Activated CD8-positive, alpha-beta memory T cell treated with anti-CD3 and anti-CD28 coated beads for 36 hours (primary cell): ENCODE measurements around the gene MORN1. TPM values are rescaled to one million over a fixed set of nuclear protein-coding genes. Genes with fewer than 3 reads are reported as not detected.

Experiments
- CTCF ChIA-PET: fragments of 350-600 bp; sonication (Branson Sonifier 250); formaldehyde crosslinking; loops from one replicate; lab custom pipeline; 2021; ENCODE audit warnings: antibody characterized with exemption; lab: Charles Lee
- POLR2A ChIA-PET: fragments of 350-600 bp; sonication (Branson Sonifier 250); formaldehyde crosslinking; loops from one replicate; lab custom pipeline; 2021; ENCODE audit warnings: antibody characterized with exemption; lab: Charles Lee
- total RNA-seq, 2 experiments: library from RNA; stranded (reverse); gene quantifications; one replicate each; pipeline ENCODE4 v1.2.3, GENCODE V29; 2021

MORN1 gene
- total RNA-seq, 2 experiments from 2014 or later, result 8.7 to 9.9 TPM

DNA sequence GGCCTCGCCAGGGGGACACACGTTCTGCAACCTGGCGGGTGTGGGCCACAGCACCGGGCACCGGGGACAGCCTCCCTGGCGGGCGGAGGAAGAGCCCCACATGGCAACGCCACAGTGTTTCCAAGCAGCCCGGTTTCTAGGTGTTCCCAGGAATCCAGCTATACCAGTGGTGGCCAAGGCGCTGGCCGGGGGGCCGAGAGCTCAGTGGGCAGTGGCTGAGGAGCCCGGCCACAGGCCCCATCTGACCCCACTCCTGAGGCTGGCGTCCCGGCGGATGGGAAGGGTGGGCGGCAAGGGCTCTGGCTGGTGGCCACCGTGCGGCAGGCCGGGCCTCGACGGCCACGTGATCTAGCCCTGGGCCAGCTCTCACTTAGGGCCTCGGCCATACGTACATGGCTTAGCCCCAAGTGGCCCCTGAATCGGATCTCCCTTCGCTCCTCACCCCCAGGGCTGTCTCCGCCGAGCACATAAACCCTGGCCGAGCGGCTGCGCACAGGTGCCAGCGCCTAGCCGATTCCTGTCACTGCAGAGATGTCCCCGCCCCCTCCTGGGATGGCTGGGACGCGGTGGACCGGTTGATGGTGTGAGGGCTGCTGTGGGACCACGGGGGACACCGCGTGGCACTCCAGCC, 68.7 kb downstream of the MORN1 start:
- CTCF ChIA-PET, result no interaction called here
- POLR2A ChIA-PET, result no interaction called here

DNA sequence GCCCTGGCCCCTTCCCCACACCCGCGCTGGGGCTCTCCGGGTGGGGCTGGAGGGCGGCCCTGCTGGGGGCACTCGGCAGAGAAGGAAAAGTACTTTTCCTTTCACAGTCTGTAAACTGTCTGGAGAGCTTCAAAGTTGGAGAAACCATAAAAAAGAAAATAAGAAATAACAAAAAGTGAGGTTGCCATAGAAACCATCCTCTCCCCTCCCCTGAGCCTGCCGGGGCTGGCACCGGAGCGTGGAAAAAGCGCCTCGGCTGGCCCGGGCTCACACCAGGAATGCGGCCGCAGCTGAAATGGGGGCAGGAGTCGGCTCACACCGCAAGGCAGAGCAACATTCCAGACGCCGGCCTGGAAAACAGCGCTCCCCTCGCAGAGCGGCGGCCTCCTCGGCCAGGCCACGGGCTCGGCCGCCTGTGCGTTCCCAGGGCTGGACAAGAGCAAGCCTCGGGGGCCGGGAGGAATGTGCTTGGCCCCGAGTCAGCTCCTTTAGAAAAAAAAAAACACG, 69.2 kb downstream of the MORN1 start:
- ChIA-PET CTCF (no interaction called here), POLR2A (no interaction called here)

DNA sequence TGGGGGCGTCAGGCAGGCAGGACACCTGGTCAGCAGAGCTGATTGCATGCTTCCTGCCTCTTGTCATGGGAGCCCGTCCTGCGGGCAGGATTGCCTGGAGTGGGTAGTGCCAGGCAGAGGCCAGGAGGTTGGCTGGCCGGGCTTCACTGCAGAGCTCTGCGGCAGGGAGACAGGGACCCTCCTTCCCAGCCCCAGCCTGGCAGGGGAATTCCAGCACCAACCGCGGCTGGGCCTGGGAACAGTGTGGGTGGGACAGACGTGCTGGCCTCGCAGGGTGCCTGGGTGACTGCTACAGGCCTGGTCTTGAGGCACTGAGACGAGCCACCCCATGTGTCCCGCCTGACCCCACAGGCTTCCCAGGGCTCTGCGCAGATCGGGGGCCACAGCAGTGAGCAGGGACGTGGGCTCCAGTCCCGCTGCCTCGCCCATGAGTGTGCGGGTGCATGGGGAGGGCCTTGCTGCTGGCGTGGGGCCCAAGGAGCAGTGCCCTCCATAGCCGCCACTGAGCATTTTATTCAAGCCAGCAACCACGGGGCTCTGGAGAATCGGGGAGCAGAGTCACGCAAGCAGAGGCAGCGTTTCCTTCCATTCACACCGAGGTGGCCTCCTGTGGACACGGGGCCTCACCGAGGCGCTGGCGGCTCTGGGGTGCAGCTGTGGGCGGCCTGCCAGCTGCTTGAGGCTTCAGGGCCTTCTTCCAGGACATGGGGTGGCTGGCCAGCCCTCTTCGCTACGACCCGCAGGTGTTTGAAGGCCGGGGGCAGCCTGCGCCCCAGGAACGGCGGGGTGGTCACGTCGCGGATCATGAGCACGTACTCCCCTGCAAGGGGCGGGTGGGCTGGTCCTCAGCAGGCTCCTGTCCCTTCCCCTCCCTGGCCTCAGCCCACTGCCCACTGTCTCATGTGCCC, 70.3 kb downstream of the MORN1 start:
- ChIA-PET CTCF (no interaction called here), POLR2A (no interaction called here)

DNA sequence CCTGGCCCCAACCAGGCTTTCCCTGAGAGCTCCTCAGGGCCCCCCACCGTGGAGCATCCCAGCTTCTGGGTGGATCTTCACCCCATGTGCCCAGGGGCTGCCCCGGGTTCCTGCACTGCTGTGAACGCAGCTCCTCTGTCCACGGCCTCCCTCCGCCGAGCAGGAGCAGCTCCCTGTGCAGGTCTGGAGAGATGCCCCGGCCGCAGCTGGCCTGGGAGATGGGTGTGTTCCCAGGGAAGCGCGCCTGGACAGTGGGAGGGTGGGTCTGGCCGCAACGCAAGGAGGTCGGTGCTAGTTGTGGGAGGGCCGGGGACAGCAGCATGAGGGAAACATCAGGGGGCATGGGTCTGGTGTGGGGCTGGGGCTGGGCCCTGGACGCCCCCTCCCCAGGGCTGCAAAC, 71.3 kb downstream of the MORN1 start:
- CTCF ChIA-PET, result no interaction called here
- POLR2A ChIA-PET, result no interaction called here

DNA sequence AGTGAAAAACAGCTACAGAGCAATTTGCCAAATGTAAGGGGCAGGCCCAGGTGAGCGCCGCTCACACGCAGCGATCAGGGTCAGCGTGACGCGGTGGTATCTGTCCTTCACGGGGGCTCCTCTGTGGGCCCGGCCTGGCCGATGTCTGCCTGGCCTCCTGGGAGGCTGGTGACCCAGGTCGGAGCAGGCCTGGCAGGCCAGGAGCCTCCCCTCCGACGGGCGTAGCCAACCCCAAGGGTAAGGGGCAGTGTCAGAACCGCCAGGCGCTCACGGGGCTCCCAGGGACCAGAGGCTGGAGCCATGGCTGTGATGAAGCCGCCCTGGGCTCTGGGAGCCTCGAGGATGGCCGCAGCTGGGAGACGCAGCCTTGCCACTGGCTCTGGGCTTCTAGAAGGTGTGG, 72.1 kb downstream of the MORN1 start:
- POLR2A ChIA-PET, result no interaction called here

DNA sequence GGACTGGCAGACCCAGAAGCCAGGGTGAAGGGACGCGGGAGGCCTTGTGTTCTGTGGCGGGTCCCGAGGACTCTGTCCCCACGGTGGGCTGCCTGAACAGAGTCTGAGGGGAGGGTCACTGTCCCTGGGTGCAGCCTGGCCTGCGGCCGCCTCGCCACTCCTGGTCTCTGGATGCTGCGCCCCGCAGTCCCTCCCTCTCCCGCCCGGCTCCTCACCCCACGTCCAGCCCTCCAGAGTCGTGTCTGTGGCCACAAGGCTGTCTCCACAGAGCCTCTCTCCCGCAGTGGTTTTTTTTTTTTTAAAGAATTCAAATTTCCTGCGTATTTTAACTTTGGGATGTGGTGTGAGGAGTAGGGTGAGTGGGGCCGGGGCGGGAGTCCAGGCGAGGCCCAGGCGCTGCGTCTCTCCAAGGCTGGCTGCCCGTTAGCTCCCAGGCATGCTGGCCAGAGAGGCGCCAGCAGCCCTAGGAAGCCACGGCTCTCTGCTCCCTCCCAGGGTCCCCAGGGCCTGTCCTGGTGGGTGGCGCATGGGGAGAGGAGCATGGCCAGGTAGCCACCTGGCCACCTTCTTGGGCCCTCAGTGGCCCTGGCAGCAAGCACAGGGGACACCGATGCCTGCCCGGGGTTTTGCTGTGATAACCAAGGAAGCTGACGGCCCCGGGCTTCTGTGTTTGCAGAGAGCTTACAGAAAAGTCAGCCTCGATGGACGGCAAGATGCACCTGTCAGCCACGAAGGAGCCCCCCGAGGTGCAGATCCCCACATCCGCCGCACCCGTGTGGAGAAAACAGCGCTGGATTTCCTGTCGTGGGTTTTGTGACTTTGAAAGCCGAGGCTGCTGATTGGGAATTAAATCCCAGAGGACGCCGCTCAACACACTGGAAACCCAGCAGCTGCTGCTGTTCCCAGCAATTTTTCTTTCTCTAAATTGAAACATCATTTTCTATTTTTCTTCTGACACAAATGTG, 72.8 kb downstream of the MORN1 start:
- POLR2A ChIA-PET, result no interaction called here
- CTCF ChIA-PET, result no interaction called here

More for the DNA sequence above, 72.1 kb downstream of the MORN1 start:
- CTCF ChIA-PET, result no interaction called here

DNA sequence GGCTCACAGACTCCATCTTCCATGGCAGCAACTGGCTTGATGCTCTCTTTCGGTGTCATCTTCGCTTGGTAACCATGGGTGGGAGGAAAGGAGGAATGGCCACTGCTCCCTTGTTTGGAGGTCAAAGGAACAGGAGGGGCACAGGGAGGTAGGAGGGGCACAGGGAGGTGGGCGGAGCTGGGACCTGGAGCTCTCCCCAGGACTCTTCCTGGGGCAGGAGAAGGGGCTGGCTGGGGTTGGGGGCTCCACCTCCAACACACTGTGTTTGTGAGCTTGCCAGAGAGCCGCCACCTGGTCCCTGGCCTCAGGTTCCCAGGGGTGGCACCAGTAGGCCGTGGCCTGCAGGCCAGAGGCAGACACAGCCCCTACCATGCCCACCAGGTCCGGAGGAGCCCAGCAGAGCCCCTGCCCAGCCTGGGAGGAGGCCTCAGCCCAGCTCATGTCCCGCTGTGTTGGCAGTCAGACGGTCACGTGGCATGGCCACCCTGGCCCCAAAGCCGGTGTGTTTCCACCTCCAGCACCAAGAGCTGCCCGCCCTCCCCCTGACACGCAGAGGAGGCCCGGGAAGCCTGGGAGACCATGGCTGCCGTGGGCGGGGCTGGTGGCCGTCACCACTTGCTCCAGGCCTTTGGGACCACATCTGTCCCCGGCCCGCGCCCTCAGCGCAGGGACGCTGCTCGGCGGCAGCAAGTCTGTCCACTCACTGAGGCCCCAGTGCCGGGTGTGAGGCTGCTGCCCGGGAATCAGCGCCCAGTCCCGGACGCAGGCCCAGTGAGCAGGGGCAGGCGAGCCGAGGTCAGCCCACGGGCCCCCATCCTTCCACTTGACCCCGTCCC, 73.9 kb downstream of the MORN1 start:
- POLR2A ChIA-PET, result no interaction called here
- CTCF ChIA-PET, result interaction anchor here (2.6 kb wide), 1 partner anchor 65 kb away, joined by 10 read pairs; no protein-coding TSS in a partner anchor

DNA sequence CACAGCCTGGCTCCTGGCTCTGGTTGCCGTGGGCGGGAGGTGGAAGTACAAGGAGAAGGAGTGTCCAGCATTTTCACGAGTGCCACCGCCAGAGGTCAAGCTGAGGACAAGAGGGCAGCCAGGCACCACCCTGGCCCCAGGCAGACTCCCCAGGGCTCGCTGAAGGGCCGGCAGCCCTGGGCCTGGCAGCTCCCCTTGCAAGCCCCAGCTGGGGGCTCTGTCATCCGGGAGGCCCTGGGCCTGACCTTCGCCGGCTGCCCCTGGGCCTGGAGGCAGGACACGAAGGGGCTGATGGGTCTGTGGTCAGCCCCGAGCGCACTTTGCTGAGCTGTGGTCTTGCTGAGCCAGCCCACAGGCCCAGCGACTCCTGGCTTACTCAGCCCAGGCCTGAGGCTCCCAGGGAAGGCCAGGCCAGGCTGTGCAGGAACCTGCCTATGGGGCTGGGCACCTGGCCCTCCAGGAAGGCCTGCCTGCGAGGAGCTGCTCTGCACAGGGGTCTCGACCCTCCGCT, 74.8 kb downstream of the MORN1 start:
- CTCF ChIA-PET, result interaction anchor here (0.6 to 2.6 kb wide), 7 partner anchors 25 to 142 kb away, joined by 3 to 13 read pairs (median 5); partner anchors contain the start of gene FAAP20
- POLR2A ChIA-PET, result interaction anchor here (0.5 to 1.1 kb wide), 2 partner anchors 16 to 127 kb away, joined by 3 read pairs; no protein-coding TSS in a partner anchor

DNA sequence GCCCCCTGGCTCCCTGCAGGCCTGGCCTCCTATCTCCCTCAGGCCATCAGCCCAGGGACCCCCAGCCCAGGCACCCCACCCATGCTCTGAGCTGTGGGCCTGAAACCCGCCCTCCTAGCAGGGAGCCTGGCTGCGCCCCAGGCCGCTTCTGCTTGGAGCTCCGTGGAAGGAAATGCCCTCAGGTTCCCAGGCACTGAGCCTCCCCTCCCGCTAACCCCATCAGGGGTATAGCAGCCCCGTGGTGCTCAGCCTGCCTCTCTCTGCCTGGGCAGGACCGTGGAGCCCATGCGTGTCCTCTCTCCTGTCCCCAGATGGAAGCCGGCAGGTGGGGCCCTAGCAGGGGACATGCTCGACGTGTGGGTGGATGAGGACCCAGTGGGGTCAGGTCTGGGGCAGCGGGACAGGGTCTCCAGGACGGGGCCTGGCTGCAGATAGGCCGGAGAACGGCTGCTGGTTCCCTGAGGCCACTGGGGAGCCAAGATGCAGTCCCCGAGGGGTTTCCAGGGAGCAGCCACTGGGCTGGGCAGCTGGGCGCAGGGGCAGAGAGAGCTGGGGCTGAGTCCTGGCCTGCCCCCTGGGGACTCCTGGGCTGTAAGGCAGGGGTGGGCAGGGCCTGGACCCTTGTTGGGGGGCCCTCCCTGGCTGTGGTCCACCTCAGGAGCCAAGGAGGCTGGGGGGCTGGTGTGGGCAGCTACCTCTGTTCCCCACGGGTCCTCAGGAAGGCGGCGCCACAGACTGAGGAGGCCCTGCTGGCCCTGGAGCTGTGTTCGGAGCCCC, 75.5 kb downstream of the MORN1 start:
- POLR2A ChIA-PET, result interaction anchor here (0.9 to 1.1 kb wide), 3 partner anchors 16 to 121 kb away, joined by 3 read pairs; partner anchors contain the start of gene FAAP20
- CTCF ChIA-PET, result interaction anchor here (0.6 to 2.6 kb wide), 11 partner anchors 11 to 142 kb away, joined by 3 to 13 read pairs (median 3); partner anchors contain the start of gene FAAP20

DNA sequence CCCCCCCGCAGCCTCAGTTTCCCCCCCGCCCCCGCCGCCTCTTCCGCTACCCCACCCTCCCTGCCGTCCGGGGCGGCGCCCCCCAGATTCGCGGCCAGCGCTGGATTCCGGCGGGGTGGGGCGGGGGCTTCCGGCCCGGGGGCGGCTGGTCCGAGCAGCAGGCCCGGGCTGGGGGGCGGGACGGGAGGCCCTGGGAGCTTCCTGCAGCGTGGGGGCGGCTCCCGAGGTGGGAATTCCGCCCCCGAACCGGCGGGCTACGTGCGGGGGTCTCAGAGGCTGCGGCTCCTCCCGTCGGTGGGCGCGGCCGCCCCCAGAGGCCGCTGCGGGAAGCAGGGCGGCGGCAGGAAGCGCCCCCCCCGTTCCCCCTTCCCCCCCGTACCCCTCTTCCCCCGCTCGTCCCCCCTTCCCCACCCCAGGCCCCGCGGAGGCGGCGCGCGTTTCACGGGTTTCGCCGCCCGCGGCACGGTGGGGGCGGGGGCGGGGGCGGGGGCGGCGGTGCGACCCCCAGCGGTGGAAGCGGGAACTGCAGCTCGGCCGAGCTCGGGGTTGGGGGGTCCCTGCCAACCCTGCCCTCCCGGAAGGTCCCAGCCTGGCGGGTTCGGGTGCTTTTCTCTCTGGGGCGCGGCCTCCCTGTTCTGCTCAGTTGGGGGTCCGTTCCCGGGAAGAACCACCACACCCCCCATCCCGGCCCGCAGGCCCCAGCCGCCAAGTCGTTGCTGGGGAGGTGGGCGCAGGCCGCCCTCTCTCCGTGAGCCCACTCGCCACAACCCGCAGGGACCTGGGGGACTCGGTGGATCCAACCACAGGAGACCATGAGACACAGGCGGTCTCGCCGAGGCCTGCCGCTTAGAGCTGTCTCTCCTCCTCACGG, 76.3 kb downstream of the MORN1 start:
- CTCF ChIA-PET, result interaction anchor here (0.6 to 2.6 kb wide), 10 partner anchors 10 to 141 kb away, joined by 3 to 13 read pairs (median 3); partner anchors contain the start of gene FAAP20
- POLR2A ChIA-PET, result interaction anchor here (0.9 to 1.0 kb wide), 3 partner anchors 25 to 120 kb away, joined by 3 read pairs; partner anchors contain the start of gene FAAP20

DNA sequence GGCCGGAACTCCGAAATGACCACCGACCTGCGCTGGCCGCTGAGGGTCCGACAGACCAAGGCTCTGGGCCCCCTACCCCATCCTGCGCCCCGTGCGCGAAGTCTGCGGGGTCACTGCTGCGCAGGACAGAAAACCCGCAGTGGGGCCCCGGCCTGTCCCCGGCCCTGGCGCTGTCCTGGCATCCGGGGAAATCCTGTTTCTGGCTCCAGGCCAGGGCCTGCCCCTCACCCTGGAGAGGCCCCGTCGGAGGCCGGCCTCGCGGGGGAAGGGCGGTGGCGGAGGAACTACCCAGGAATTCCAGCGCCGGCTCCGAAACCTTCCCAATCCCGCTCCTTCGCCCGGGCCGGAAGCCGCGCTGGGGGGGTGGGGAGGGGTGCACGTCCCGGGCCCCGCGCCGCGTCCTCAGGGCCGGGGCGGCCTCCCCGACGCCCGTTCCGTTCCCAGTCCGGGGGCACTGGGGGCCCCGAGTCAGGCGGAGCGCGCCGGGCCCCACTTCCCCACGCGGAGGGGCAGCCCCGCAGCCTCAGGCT, 77.0 kb downstream of the MORN1 start:
- ChIA-PET CTCF (interaction anchor here (0.6 to 2.3 kb wide), 5 partner anchors 10 to 119 kb away, joined by 3 to 13 read pairs (median 3); partner anchors contain the start of gene FAAP20), POLR2A (interaction anchor here (0.9 to 1.1 kb wide), 2 partner anchors 84 to 85 kb away, joined by 3 read pairs; no protein-coding TSS in a partner anchor)

DNA sequence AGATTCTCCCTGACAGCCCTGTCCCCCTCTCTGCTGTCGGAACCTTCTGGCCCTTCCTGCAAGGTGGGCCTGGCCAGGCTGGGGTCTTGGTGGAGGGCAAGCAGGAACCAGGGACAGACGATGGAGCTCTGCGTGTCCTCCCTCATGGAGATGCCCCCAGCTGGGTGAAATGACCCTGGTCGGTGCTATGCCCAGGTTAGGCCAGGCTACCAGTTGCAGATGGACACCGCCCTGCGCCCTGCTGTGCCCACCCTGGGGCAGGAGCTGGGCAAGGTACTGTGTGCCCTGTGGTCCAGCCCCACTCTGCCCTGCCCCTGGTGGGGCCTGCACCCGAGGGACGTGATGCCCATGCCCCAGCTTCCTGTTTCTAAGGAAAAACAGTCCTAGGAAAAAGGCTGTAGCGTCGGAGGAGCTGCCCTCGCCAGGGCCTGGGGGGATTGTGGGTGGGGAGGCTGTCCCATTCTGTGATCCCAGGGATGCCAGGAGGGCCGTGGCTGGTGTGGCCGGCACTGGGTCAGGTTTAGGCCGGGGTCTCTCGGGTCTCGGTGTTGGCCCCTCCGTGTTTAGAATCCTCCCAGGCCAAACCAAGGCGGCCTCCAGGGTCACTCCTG, 77.6 kb downstream of the MORN1 start:
- POLR2A ChIA-PET, result interaction anchor here (0.6 to 1.1 kb wide), 2 partner anchors 85 to 114 kb away, joined by 3 to 9 read pairs; no protein-coding TSS in a partner anchor

DNA sequence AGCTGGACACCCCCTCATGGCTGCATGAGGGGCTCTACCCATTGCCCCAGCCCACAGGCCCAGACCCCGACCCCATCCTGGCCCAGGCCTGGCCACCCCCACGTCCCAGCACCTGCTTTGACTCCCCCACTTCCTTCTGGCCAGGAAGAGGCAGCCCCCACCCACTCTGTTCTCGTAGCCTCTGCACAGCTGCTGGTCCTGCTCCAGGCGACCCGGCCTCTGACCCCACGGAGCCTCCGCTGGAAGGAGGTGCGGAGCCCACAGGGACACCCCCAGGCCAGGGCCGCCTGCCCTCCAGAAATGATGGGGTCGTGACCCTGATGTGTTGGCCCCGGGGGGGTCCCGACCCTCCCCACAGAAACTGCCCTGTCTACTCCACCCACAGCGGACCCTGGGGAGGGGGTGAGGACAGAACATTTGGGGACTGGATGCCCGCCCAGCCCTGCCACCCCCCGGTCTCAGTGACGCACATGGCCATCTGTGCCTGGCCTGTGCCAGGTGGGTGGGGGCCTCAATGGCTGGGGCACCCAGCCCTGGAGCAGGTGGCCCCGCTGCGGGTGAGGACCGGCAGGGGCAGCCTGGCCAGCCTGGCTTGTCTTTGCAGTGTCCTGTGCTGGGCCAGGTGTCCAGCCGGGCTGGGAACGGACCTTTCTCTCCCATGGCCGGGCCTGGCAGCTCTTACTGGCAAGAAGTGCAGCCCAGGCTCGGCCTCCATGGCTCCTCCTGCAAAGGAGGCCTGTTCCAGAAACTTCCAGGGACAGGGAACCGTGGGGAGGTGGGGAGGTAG, 78.6 kb downstream of the MORN1 start:
- CTCF ChIA-PET, result interaction anchor here (0.7 to 1.6 kb wide), 5 partner anchors 21 to 1112 kb away, joined by 3 to 5 read pairs (median 3); partner anchors contain the start of gene FAAP20
- POLR2A ChIA-PET, result interaction anchor here (1.1 kb wide), 1 partner anchor 84 kb away, joined by 3 read pairs; no protein-coding TSS in a partner anchor

More for the DNA sequence above, 77.6 kb downstream of the MORN1 start:
- CTCF ChIA-PET, result interaction anchor here (0.9 to 1.4 kb wide), 3 partner anchors 58 to 119 kb away, joined by 3 to 4 read pairs (median 3); no protein-coding TSS in a partner anchor

DNA sequence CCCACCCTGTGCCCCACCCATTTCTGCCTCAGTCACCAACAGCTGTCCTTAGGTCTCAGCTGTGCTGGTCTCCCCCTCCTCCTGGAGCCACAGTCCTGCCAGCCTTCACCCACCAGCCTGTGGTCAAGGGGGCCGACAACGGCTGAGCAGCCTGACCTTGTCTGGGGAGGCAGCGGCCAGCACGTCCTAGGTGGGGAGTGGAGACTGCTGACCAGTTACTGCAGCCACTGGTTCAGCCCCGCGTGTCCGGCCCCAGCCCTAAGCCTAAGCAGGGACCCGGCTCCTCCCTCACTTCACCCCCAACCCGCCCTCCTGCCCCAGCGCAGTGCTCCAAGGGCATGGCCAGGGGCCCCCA, 79.2 kb downstream of the MORN1 start:
- ChIA-PET CTCF (interaction anchor here (0.7 to 1.6 kb wide), 5 partner anchors 21 to 1112 kb away, joined by 3 to 6 read pairs (median 3); partner anchors contain the start of gene FAAP20), POLR2A (no interaction called here)
